H9 (cell line): ENCODE measurements around the gene SLC30A9. TPM values are rescaled to one million over a fixed set of nuclear protein-coding genes. Genes with fewer than 3 reads are reported as not detected.

Experiments used
- DNase-seq: peaks from one replicate; pipeline ENCODE4 v3.0.0-alpha.2; 2017
- H2AFZ ChIP-seq: one replicate; pipeline ENCODE4 v1.6.1; 2013; ENCODE audit warnings: mild to moderate bottlenecking, low read length, control low read depth, moderate library complexity
- H2AK5ac ChIP-seq: 2 replicates; pipeline ENCODE4 v1.6.1; 2013; ENCODE audit warnings: low read length, control low read depth, mixed read lengths; ENCODE audit not compliant: insufficient read length
- H2BK120ac ChIP-seq: one replicate; pipeline ENCODE4 v1.6.1; 2013; ENCODE audit warnings: low read depth, mild to moderate bottlenecking, low read length, control low read depth, inconsistent platforms; ENCODE audit not compliant: poor library complexity, severe bottlenecking
- H2BK12ac ChIP-seq: 2 replicates; pipeline ENCODE4 v1.6.1; 2013; ENCODE audit warnings: low read length, control low read depth, mixed read lengths, low read depth; ENCODE audit not compliant: insufficient read length
- H2BK15ac ChIP-seq: 2 replicates; pipeline ENCODE4 v1.6.1; 2013; ENCODE audit warnings: low read depth, low read length, control low read depth
- H2BK20ac ChIP-seq: one replicate; pipeline ENCODE4 v1.6.1; 2013; ENCODE audit warnings: low read depth, mild to moderate bottlenecking, low read length, control low read depth, inconsistent platforms; ENCODE audit not compliant: poor library complexity, severe bottlenecking
- H2BK5ac ChIP-seq: 2 replicates; pipeline ENCODE4 v1.6.1; 2013; ENCODE audit warnings: low read length, control low read depth, mixed read lengths; ENCODE audit not compliant: insufficient read length
- H3K14ac ChIP-seq: 2 replicates; pipeline ENCODE4 v1.6.1; 2013; ENCODE audit warnings: low read length, control low read depth; ENCODE audit not compliant: insufficient read depth
- H3K18ac ChIP-seq: 2 replicates; pipeline ENCODE4 v1.6.1; 2013; ENCODE audit warnings: low read depth, mild to moderate bottlenecking, mixed read lengths, low read length, control low read depth; ENCODE audit not compliant: insufficient read length
- H3K23ac ChIP-seq: 2 replicates; pipeline ENCODE4 v1.6.1; 2013; ENCODE audit warnings: low read length, control low read depth, mixed read lengths, low read depth; ENCODE audit not compliant: insufficient read length
- H3K23me2 ChIP-seq: 2 replicates; pipeline ENCODE4 v1.6.1; 2013; ENCODE audit warnings: low read depth, mild to moderate bottlenecking, mixed read lengths, low read length, control low read depth; ENCODE audit not compliant: insufficient read length, poor library complexity, severe bottlenecking
- H3K27ac ChIP-seq: 2 replicates; pipeline ENCODE4 v1.5.1; 2013; ENCODE audit warnings: low read length, control low read depth, mixed read lengths, low read depth; ENCODE audit not compliant: insufficient read length
- H3K27me3 ChIP-seq: 2 replicates; pipeline ENCODE4 v1.6.1; 2013; ENCODE audit warnings: low read length, control low read depth, inconsistent platforms; ENCODE audit not compliant: insufficient read depth
- H3K4ac ChIP-seq: 2 replicates; pipeline ENCODE4 v1.6.1; 2013; ENCODE audit warnings: low read depth, mild to moderate bottlenecking, control low read depth, inconsistent platforms, low read length, moderate library complexity
- H3K4me1 ChIP-seq: 2 replicates; pipeline ENCODE4 v1.6.1; 2013; ENCODE audit warnings: low read length, control low read depth, inconsistent platforms; ENCODE audit not compliant: insufficient read depth
- H3K4me2 ChIP-seq: 2 replicates; pipeline ENCODE4 v1.6.1; 2013; ENCODE audit warnings: low read length, control low read depth, mixed read lengths; ENCODE audit not compliant: insufficient read length, insufficient read depth
- H3K56ac ChIP-seq: 2 replicates; pipeline ENCODE4 v1.6.1; 2013; ENCODE audit warnings: low read depth, mild to moderate bottlenecking, mixed read lengths, low read length, control low read depth; ENCODE audit not compliant: insufficient read length
- H3K79me1 ChIP-seq: 2 replicates; pipeline ENCODE4 v1.6.1; 2013; ENCODE audit warnings: low read depth, mild to moderate bottlenecking, moderate library complexity, low read length, control low read depth, inconsistent platforms; ENCODE audit not compliant: insufficient read depth, poor library complexity, severe bottlenecking
- H3K79me2 ChIP-seq: 2 replicates; pipeline ENCODE4 v1.6.1; 2013; ENCODE audit warnings: low read length, control low read depth, inconsistent platforms; ENCODE audit not compliant: insufficient read depth
- H3K9ac ChIP-seq: 2 replicates; pipeline ENCODE4 v1.6.1; 2013; ENCODE audit warnings: low read length, control low read depth, mixed read lengths; ENCODE audit not compliant: insufficient read length; ENCODE audit errors: extremely low read depth
- H3K9me3 ChIP-seq: one replicate; pipeline ENCODE4 v1.6.1; 2013; ENCODE audit warnings: low read depth, low read length, inconsistent platforms; ENCODE audit not compliant: control insufficient read depth
- H3T11ph ChIP-seq: one replicate; pipeline ENCODE4 v1.6.1; 2013; ENCODE audit warnings: mild to moderate bottlenecking, low read length, control low read depth, inconsistent platforms
- H4K20me1 ChIP-seq: one replicate; pipeline ENCODE4 v1.6.1; 2013; ENCODE audit not compliant: control insufficient read depth, insufficient read length, insufficient read depth
- H4K5ac ChIP-seq: 2 replicates; pipeline ENCODE4 v1.6.1; 2013; ENCODE audit warnings: low read depth, mild to moderate bottlenecking, mixed read lengths, low read length, control low read depth; ENCODE audit not compliant: insufficient read length
- H4K8ac ChIP-seq: replicated peaks from 2 replicates; pipeline ENCODE4 v1.6.1; 2013; ENCODE audit warnings: low read length, control low read depth, mixed read lengths, low read depth; ENCODE audit not compliant: insufficient read length
- H4K91ac ChIP-seq: 2 replicates; pipeline ENCODE4 v1.6.1; 2013; ENCODE audit warnings: low read depth, mild to moderate bottlenecking, moderate library complexity, mixed read lengths, low read length, control low read depth; ENCODE audit not compliant: insufficient read length
- H3K27ac Mint-ChIP-seq, 3 experiments: 2 replicates in 2 of 3; 3 replicates in 1 of 3; pipeline ENCODE4 v1.8.0; 2020 to 2021; ENCODE audit warnings: mixed read lengths in 3 of 3, mild to moderate bottlenecking in 1 of 3, moderate library complexity in 1 of 3
- H3K27me3 Mint-ChIP-seq: 2 replicates; pipeline ENCODE4 v1.8.0; 2021; ENCODE audit warnings: low read depth, mild to moderate bottlenecking, moderate library complexity, mixed read lengths
- H3K36me3 Mint-ChIP-seq, 3 experiments: 2 replicates in 2 of 3; 3 replicates in 1 of 3; pipeline ENCODE4 v1.8.0; 2020 to 2021; ENCODE audit warnings: low read depth in 3 of 3, mixed read lengths in 3 of 3; ENCODE audit not compliant: insufficient read depth in 1 of 3
- H3K4me1 Mint-ChIP-seq, 2 experiments: 2 replicates each; pipeline ENCODE4 v1.8.0; 2020; ENCODE audit warnings: mixed read lengths in 2 of 2
- H3K4me3 Mint-ChIP-seq, 2 experiments: 2 replicates in 1 of 2; 3 replicates in 1 of 2; pipeline ENCODE4 v1.8.0; 2020 to 2021; ENCODE audit warnings: mild to moderate bottlenecking in 2 of 2, mixed read lengths in 2 of 2, moderate library complexity in 1 of 2
- H3K9me3 Mint-ChIP-seq, 2 experiments: 2 replicates in 1 of 2; 3 replicates in 1 of 2; pipeline ENCODE4 v1.8.0; 2020; ENCODE audit warnings: mild to moderate bottlenecking in 2 of 2, mixed read lengths in 2 of 2, moderate library complexity in 1 of 2
- CTCF ChIP-seq: fragments of 200-600 bp; sonication (generic); conservative IDR thresholded peaks from 3 replicates; pipeline ENCODE4 v1.8.0; 2021; ENCODE audit warnings: antibody characterized with exemption, mild to moderate bottlenecking
- WGBS: extraction: QIAGEN DNeasy Blood & Tissue Kit; methylation state at CpG from one replicate; pipeline ENCODE4 v1.1.7; 2013; ENCODE audit warnings: missing lambda C conversion rate, low lambda C conversion rate, mixed read lengths; ENCODE audit not compliant: insufficient read length; ENCODE audit errors: extremely low coverage; 5-methylcytosine and 5-hydroxymethylcytosine counted together
- total RNA-seq: library from RNA; stranded (reverse); gene quantifications from 2 replicates; pipeline ENCODE4 v1.2.1, GENCODE V29; 2021

SLC30A9 gene
- total RNA-seq, 1 experiment from 2014 or later = 70.8 TPM

- Mint-ChIP-seq H3K27me3 (no peaks in the 10 kb centered on the region), H3K4me3 (no peak overlapping the region)
- no peak overlapping the region for H3K4me2 ChIP-seq
These were observed 2.9 kb downstream of the SLC30A9 start for GRCh38 chr4:41992967-41993857.

More at GRCh38 chr4:41992967-41993857, 2.9 kb downstream of the SLC30A9 start:
- Histone ChIP-seq H3K4me1 (no peaks in the 10 kb centered on the region), H3K4ac (no peak overlapping the region), H3T11ph (no peak overlapping the region), H4K91ac (no peak overlapping the region), H3K14ac (no peak overlapping the region), H2AK5ac (no peak overlapping the region), H3K56ac (no peak overlapping the region), H4K8ac (no peak overlapping the region), H3K27me3 (no peaks in the 10 kb centered on the region), H2AFZ (no peak overlapping the region), H2BK20ac (no peak overlapping the region), H3K18ac (no peak overlapping the region), H2BK120ac (no peak overlapping the region), H3K9ac (no peak overlapping the region), H2BK5ac (no peak overlapping the region), H2BK15ac (no peak overlapping the region), H4K5ac (no peak overlapping the region), H3K27ac (no peak overlapping the region), H3K23me2 (peaks cover 12% of the 10 kb centered on the region), H4K20me1 (no peaks in the 10 kb centered on the region), H3K23ac (no peak overlapping the region), H3K79me1 (peaks cover 9% of the 10 kb centered on the region), H2BK12ac (no peak overlapping the region), H3K79me2 (peaks cover 8% of the 10 kb centered on the region; the same call in 1 of the 2 replicates), H3K9me3 (no peaks in the 10 kb centered on the region)
- Mint-ChIP-seq H3K4me1 (peaks cover 17 to 18% of the 10 kb centered on the region in 2 experiments), H3K9me3 (no peaks in the 10 kb centered on the region), H3K36me3 (peaks cover 0 to 3% (median 0%) of the 10 kb centered on the region in 3 experiments; a peak in 2 of 7 replicates), H3K27ac (no peak overlapping the region)
- no peak for DNase-seq
- TF ChIP-seq CTCF = no peak
- no CpG with 5 or more reads among the region's 4 CpGs for WGBS
